Measurements from ENCODE around the gene TVP23A.

The TVP23A gene

DNA sequence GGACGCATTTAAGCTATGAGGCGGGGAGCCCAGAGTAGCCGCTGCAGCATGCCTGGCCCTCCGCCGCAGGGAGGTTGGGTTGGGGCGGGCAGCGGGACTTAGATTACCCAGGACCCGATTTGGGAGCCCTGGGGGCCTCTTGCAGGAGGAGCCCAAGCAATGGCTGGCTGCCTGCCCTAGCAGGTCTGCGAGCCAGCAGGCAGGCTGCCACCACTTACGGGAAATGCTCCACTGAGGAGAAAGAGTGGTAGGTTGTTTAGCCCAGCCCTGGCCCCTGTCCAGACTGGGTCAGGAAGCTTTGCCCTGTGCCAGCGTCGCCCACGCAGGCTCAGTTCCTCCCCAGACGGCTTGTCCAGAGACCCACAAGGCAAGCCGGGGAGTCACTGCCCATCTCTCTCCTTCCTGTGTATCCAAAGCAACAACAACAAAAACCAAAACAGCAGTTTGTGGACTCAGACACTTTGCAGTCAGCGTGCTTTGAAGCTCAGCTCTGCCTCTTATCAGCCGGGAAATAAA, 10.3 kb upstream of the TVP23A start:
- Mint-ChIP-seq H3K27ac (no peak overlapping the region), H3K4me1 (ENCODE audit: low read depth) (no peaks in the 10 kb centered on the region), H3K27me3 (peaks cover 2% of the 10 kb centered on the region), H3K9me3 (ENCODE audit: low read depth) (no peaks in the 10 kb centered on the region), H3K4me3 (no peak overlapping the region), H3K36me3 (no peaks in the 10 kb centered on the region)

DNA sequence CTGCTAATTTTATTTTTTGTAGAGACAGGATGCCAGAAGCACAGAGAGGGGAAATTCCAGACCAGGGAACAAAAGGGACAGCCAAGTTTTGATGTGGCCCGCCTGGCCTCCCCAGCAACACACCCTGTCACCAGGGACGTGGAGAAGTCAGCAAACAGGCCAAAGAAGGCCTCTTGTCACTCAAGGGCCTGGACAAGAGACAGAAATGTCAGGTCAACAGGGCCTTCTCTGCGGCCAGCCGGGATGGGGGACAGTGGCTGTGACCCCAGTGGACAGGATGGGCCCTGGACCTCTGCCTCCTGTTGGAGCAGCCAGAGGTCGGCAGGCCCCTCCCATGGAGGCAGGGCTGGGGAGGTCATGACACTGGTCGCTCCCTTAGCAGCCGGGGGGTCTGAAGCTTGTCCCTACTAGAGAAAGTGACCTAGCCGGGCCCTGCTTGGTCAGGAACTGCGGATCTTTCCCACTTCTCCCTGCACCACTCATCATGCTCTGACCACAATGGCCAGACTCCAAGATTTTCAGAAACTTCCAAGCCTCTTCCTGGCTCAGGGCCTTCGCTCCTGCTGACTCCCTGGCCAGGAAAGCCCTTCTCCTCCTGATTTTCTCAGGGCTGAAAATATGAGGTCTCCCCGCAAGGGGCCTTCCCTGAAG, 9.2 kb upstream of the TVP23A start:
- H3K4me1 Mint-ChIP-seq (ENCODE audit: low read depth): no peaks in the 10 kb centered on the region
- H3K27me3 Mint-ChIP-seq: peaks cover 1% of the 10 kb centered on the region
- H3K36me3 Mint-ChIP-seq: no peaks in the 10 kb centered on the region
- no peak overlapping the region for H3K4me3 Mint-ChIP-seq
- no peak overlapping the region for H3K27ac Mint-ChIP-seq
- H3K9me3 Mint-ChIP-seq (ENCODE audit: low read depth): no peaks in the 10 kb centered on the region

DNA sequence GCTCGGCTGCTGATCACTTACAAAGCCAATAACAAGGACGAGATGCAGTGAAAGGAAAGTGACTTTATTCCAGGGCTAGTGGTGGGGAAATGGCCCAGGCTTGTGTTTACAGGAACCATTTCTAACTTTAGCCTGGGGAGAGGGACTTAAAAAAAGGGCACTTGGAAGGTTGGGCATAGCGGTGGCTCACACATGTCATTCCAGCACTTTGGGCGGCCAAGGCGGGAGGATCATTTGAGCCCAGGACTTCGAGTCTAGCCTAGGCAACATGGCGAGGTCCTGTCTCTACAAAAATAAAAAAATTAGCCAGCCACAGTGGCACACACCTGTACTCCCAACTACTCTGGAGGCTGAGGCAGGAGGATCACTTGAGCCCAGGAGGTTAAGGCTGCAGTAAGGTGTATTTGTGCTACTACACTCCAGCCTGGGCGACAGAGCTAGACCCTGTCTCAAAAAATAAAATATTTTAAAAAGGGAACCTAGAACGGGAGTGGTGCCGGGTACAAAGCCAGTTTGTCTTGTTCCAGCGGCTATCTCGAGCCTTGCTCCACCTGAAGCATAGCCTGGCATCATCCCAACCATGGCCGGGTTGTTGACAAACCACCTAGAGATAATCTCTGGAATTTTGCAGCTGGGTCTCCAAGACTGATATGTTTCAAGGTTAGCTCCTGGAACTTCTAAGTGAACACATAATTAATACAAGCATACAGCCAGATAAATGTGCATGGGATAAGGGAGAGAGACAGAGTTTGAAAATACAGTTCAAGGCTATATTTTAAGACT, 5.7 kb upstream of the TVP23A start:
- no peaks in the 10 kb centered on the region for H3K36me3 Mint-ChIP-seq
- no peak overlapping the region for H3K27ac Mint-ChIP-seq
- no peak overlapping the region for H3K4me3 Mint-ChIP-seq
- H3K9me3 Mint-ChIP-seq (ENCODE audit: low read depth): no peaks in the 10 kb centered on the region
- H3K27me3 Mint-ChIP-seq: peaks cover 1% of the 10 kb centered on the region
- H3K4me1 Mint-ChIP-seq (ENCODE audit: low read depth): no peaks in the 10 kb centered on the region

DNA sequence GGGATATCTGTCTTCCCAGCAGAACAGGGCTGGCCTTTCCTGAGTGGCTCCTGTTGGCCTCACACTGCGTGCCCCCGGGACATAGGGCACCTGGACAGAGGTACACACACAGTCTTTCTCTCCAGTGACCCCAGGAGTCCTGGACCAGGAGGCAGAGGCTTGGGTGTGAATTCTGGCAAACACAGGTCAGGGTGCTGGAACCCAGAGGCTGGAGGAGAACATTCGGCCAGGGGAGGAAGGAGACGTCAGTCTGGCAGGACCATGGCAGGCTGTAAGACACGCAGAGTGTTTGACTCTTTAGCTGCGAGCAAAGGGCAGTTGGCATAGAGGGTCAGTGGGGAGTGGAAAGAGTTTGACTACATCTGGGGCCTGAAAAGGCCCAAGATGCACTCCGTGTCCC, 4.1 kb upstream of the TVP23A start:
- H3K4me3 Mint-ChIP-seq: no peak overlapping the region
- no peaks in the 10 kb centered on the region for H3K36me3 Mint-ChIP-seq
- H3K27me3 Mint-ChIP-seq: peaks cover 3% of the 10 kb centered on the region
- H3K4me1 Mint-ChIP-seq (ENCODE audit: low read depth): no peaks in the 10 kb centered on the region
- no peak overlapping the region for H3K27ac Mint-ChIP-seq
- no peaks in the 10 kb centered on the region for H3K9me3 Mint-ChIP-seq (ENCODE audit: low read depth)

DNA sequence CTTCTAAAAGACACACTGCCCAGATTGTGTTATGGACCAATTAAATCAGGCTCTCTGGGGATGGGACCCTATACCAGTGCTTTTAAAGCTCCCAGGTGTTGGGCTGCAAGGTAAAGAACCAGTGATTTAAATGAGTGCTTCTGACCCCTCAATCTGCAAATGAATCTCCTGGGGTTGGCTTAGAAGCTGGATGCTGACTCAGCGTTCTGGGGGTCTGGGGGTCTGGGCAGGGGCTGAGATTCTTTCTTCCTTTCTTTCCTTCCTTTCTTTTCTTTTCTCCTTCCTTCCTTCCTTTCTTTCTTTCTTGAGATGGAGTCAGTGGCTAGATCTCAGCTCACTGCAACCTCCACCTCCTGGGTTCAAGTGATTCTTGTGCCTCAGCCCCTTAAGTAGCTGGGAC, 2.0 kb upstream of the TVP23A start:
- Mint-ChIP-seq H3K9me3 (ENCODE audit: low read depth) (no peaks in the 10 kb centered on the region), H3K27ac (no peak overlapping the region), H3K36me3 (no peaks in the 10 kb centered on the region), H3K4me3 (no peak overlapping the region), H3K4me1 (ENCODE audit: low read depth) (no peaks in the 10 kb centered on the region), H3K27me3 (peaks cover 5% of the 10 kb centered on the region)

DNA sequence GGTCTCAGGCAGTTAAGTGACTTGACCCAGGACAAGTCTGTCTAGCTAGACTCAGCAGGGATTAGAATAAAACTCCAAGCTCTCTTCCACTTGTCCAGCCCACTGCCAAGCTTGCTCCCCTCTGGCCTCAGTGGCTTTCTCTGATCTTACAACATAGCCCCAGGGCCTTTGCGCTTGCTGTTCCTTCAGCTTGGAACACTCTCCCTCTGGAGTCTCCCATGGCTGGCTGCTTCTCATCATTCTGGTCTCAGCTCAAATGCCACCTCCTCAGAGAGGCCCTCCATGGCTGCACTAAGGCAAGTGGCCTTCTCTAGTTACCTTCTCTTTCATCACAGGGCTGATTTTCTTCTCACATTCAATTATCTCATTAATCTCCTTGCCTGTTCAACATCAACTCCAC, 1.1 kb downstream of the TVP23A start:
- peaks cover 5% of the 10 kb centered on the region for H3K27me3 Mint-ChIP-seq
- no peak overlapping the region for H3K4me3 Mint-ChIP-seq
- no peak overlapping the region for H3K27ac Mint-ChIP-seq
- H3K9me3 Mint-ChIP-seq (ENCODE audit: low read depth): no peaks in the 10 kb centered on the region
- H3K36me3 Mint-ChIP-seq: no peaks in the 10 kb centered on the region
- H3K4me1 Mint-ChIP-seq (ENCODE audit: low read depth): no peaks in the 10 kb centered on the region

DNA sequence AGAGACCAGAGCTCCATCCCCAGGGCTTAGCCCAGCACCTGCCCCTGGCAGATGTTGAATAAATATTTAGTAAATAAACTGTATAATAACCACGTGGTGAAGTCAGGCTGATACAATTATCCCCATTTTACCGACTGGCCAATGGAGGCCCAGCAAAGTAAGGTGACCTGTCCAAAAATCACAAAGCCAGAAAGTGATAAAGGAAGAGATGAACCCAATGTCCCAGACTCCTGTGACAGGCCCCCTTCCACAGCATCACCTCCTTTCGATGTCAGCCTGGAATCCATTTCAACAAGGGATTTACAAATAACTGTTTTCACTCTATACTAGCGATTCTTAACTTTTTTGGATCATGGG, 5.5 kb downstream of the TVP23A start:
- H3K4me3 Mint-ChIP-seq: no peak overlapping the region
- no peak overlapping the region for H3K27ac Mint-ChIP-seq
- no peaks in the 10 kb centered on the region for H3K4me1 Mint-ChIP-seq (ENCODE audit: low read depth)
- no peaks in the 10 kb centered on the region for H3K36me3 Mint-ChIP-seq
- H3K27me3 Mint-ChIP-seq: peaks cover 5% of the 10 kb centered on the region
- no peaks in the 10 kb centered on the region for H3K9me3 Mint-ChIP-seq (ENCODE audit: low read depth)

DNA sequence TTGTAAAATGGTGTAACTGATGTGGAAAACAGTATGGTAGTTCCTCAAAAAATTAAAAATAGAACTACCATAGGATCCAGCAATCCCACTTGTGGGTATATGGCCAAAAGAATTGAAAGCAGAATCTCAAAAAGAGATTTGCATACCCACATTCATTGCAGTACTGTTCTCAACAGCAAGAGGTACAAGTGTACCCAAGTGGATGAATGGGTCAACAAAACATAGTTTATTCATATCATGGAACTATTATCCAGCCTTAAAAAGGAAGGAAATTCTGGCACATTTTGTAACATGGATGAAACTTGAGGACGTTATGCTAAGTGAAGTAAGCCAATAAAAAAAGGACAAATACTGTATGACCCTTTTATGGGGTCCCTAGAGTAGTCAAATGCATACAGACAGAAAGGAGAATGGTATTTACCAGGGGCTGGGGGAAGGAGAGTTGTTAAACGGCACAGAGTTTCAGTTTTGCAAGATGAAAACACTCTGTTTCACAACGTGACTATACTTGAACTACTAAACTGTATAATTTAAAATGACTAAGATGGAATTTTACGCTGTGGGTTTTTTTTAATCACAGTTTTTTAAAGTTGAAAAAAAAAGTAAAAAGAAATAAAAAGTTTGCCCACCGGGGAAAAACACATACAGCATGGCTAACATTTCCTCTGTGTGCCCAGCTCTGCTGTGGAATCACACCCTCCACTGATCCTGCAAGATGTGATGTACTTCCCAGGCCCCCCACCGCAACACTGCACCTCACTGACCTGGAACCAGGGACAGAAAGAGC, 6.1 kb downstream of the TVP23A start:
- no peaks in the 10 kb centered on the region for H3K36me3 Mint-ChIP-seq
- no peak overlapping the region for H3K4me3 Mint-ChIP-seq
- peaks cover under 1% of the 10 kb centered on the region for H3K27me3 Mint-ChIP-seq
- H3K4me1 Mint-ChIP-seq (ENCODE audit: low read depth): no peaks in the 10 kb centered on the region
- no peak overlapping the region for H3K27ac Mint-ChIP-seq
- no peaks in the 10 kb centered on the region for H3K9me3 Mint-ChIP-seq (ENCODE audit: low read depth)

DNA sequence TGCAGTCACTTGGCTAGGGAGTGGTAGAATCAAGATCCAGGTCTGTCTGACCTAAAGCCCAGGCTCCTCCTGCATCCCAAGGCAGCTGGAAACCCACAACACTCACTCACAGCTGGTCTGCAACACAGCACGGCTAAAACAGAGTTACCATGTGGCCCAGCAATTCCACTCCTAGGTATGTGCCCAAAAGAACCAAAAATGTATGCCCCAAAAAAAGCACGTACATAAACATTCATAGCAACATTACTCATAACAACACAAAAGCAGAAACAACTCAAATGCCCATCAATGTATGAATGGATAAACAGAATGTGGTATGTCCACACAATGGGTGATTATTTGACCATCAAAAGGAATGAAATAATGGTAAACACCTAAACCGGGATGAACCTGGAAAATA, 8.9 kb downstream of the TVP23A start:
- no peaks in the 10 kb centered on the region for H3K9me3 Mint-ChIP-seq (ENCODE audit: low read depth)
- H3K36me3 Mint-ChIP-seq: no peaks in the 10 kb centered on the region
- no peak overlapping the region for H3K27ac Mint-ChIP-seq
- H3K27me3 Mint-ChIP-seq: peaks cover 1% of the 10 kb centered on the region
- no peak overlapping the region for H3K4me3 Mint-ChIP-seq
- no peaks in the 10 kb centered on the region for H3K4me1 Mint-ChIP-seq (ENCODE audit: low read depth)

DNA sequence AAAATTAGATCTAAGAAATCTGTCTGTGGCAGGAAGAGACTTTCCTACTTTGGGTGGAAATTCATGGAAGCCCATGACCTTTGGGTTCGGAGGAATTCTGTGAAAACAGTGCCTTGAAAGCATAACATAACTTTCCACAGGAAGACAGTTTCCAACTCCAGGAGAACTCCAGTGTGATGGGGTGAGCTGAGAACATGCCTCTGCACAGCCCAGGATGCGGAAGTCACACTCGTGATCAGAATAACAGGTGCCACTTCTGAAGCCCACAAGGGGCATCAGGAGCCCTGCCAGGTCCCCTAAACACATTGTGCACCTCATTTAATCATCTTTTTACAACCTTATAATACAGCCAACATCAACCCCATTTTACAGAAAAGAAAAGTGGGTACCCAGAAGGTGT, 9.7 kb downstream of the TVP23A start:
- Mint-ChIP-seq H3K4me1 (ENCODE audit: low read depth) (no peaks in the 10 kb centered on the region), H3K36me3 (no peaks in the 10 kb centered on the region), H3K4me3 (no peak overlapping the region), H3K27ac (no peak overlapping the region), H3K9me3 (ENCODE audit: low read depth) (no peaks in the 10 kb centered on the region), H3K27me3 (peaks cover 1% of the 10 kb centered on the region)

DNA sequence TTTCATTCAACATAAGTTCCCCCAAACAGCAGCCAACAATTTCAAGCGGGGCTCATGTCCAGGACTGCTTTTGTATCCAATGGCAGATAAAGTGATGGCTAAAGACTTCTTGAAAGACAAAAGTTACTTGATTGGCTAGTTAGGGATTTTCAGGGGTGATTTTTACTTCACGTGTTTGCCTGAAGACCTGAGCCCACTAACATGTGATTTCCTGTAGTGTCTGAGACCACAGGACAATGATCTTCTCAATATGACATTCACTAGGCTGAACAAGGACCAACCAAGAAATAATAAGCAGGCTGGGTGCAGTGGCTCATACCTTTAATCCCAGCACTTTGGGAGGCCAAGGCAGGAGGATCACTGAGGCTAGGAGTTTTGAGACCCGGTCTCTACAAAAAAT, 10.4 kb downstream of the TVP23A start:
- Mint-ChIP-seq H3K4me3 (no peak overlapping the region), H3K27ac (no peak overlapping the region), H3K9me3 (ENCODE audit: low read depth) (no peaks in the 10 kb centered on the region), H3K36me3 (no peaks in the 10 kb centered on the region), H3K27me3 (peaks cover 3% of the 10 kb centered on the region), H3K4me1 (ENCODE audit: low read depth) (no peaks in the 10 kb centered on the region)

DNA sequence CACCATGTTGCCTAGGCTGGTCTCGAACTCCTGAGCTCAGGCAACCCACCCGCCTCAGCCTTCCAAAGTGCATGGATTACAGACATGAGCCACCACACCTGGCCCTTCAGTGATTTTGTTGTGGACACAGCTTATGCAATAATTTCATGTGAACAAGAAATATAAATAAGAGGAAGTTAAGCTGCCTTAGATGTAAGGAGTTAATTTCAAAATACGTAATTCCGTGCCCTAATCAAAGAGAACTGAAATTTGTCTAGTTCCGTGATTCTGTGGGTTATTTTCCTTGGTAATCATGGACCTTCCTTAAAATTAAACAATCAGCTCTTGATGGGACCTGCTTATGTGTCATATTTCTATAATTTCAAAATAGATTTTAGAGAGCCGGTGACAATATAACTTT, 11.9 kb downstream of the TVP23A start:
- no peaks in the 10 kb centered on the region for H3K9me3 Mint-ChIP-seq (ENCODE audit: low read depth)
- H3K4me1 Mint-ChIP-seq (ENCODE audit: low read depth): no peaks in the 10 kb centered on the region
- peaks cover 3% of the 10 kb centered on the region for H3K27me3 Mint-ChIP-seq
- H3K27ac Mint-ChIP-seq: no peak overlapping the region
- no peak overlapping the region for H3K4me3 Mint-ChIP-seq
- H3K36me3 Mint-ChIP-seq: no peaks in the 10 kb centered on the region

DNA sequence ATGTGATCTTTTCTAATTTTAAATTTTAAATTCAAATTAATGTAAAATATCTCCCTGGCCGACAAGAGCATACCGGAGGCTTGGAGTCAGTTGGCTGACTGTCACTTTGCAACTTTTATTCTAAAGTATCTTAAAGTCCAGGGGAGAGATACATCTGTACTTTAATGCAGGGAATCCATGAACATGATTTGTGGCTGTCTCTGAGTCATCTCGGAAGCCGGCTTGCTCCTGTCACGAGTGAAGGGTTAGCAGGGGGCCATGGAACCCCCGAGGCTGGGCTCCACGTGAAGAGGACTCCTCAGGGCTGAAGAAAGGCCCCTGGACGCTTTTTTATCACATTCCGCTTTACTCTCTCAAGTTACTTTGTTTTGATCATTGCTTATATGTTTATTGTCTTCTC, 13.3 kb downstream of the TVP23A start:
- Mint-ChIP-seq H3K4me1 (ENCODE audit: low read depth) (no peaks in the 10 kb centered on the region), H3K27ac (no peak overlapping the region), H3K36me3 (no peaks in the 10 kb centered on the region), H3K27me3 (peaks cover 3% of the 10 kb centered on the region), H3K4me3 (no peak overlapping the region), H3K9me3 (ENCODE audit: low read depth) (no peaks in the 10 kb centered on the region)

DNA sequence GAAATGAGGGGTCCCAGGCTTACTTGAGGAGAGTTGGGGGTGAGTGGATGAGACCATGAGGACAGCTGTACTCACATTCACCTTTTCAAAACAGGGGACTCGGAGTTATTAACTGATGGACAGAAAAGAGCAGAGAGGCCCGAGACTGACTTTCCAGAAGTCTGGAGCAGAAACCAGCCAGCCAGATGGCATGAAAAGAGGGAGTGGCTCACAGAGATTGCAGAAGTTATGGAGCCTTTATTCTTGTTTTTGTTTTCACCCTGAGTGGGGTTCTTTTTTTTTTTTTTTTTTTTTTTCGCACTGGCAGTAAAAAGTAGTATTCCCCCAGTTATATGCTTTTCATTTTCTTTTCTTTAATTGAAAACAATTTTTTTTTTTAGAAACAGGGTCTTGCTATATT, 18.9 kb downstream of the TVP23A start:
- Mint-ChIP-seq H3K36me3 (no peaks in the 10 kb centered on the region), H3K4me1 (ENCODE audit: low read depth) (no peaks in the 10 kb centered on the region), H3K9me3 (ENCODE audit: low read depth) (peaks cover 3% of the 10 kb centered on the region), H3K4me3 (no peak overlapping the region), H3K27ac (no peak overlapping the region), H3K27me3 (peaks cover 2% of the 10 kb centered on the region)

DNA sequence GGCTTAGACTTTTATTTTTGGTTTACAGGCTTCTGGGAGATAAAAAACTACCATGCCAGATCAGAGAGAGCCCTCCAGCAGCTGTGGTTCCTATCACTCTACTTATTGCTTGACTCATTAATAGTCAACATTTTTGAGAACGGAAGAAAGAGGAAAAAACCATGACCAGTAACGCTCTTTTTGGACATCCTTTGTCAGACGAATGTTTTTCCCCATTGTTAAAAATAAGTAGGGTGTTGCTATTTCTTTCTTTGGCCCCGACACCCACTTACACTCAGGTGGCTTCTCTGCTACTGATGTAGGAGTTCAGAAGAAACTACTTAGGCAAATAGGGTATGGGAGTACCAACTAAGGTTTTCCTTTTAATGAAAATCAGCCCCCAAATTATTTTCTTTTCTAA, 27.5 kb downstream of the TVP23A start:
- no peak overlapping the region for H3K4me3 Mint-ChIP-seq
- H3K4me1 Mint-ChIP-seq (ENCODE audit: low read depth): no peaks in the 10 kb centered on the region
- H3K27ac Mint-ChIP-seq: no peak overlapping the region
- H3K27me3 Mint-ChIP-seq: no peaks in the 10 kb centered on the region
- H3K36me3 Mint-ChIP-seq: peaks cover under 1% of the 10 kb centered on the region
- no peaks in the 10 kb centered on the region for H3K9me3 Mint-ChIP-seq (ENCODE audit: low read depth)

Data from activated naive CD8-positive, alpha-beta T cell (primary cell).